Stromal cell of bone marrow (primary cell): ENCODE results near the gene BDKRB1.

Experiments used
- DNase-seq: peaks from one replicate; pipeline ENCODE4 v3.0.0-alpha.2; 2012; ENCODE audit warnings: low read depth

The BDKRB1 gene

DNA sequence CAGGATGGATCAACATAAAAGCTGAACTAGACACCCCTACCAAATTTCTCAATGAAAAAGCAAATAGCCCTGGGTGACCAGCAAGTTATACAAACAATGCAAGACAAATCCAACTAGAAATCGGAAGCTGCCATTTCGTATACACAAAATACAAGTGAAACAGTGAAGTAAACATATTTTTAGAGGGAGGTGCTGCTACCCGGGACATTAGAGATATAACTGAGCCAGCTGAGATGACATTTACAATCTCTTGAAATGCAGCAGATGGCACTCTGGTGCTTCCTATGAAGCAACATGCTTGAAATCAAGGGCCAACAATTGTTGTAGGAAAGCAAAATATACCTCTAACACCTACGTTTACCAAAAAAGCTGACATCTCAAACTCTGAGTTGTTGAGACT, 25.5 kb downstream of the BDKRB1 start:
- DNase-seq, result no peak

DNA sequence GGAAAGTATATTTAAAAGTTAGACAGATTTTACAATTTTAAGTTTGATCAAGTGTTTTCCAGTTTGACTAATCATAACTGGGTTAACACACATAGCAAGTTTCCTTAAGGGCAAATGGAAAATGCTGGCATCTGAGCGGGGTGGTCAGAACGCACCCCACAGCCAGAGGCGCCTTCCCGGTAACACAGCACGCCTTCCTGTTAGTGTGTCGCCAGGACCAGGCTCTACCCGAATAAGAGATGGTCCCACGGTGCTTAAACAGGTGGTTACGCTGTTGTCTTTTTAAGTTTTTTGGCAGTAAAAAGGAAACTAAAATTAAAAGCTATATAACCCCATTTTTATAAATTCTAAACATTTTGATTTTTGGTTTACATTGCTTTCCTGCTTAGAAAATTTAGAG, 28.0 kb downstream of the BDKRB1 start:
- DNase-seq, result no peak

DNA sequence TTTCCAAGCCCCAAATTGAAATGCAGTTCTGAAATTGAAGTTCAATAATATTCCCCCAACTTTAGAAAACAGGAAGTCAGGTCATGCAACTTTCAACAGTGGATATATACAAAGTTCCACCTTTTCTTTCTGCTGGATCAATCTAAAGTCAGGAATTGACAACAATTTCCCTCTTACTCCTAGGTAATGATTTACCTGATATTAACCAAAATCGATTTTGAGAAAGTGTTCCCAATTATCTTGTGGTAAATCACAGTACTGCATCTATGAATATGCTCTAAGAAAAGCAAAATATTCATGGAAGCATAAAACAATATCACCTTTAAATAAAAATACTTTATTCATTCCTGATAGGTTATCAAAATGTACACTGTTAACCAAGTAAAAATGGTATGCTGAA, 28.4 kb downstream of the BDKRB1 start:
- DNase-seq, result no peak

DNA sequence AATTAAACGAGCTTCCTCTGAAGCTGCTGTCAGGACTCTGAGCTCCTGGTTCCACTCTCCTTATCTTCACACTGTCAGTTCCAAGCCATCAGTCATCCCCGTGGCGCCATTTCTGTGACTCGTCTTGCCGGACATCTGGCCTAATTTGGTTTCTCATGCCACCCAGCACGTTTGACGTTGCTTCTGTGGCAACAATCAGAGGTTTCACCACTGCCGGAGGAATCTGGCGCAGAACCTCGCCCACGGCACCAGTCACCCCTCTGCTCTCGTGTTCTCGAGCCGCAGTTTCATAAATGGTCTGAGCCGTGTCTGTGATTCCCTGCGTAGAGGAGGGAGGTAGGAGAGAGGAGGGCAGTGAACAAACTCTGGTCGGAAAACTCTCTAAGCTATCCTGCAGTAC, 29.7 kb downstream of the BDKRB1 start:
- DNase-seq, result no peak

DNA sequence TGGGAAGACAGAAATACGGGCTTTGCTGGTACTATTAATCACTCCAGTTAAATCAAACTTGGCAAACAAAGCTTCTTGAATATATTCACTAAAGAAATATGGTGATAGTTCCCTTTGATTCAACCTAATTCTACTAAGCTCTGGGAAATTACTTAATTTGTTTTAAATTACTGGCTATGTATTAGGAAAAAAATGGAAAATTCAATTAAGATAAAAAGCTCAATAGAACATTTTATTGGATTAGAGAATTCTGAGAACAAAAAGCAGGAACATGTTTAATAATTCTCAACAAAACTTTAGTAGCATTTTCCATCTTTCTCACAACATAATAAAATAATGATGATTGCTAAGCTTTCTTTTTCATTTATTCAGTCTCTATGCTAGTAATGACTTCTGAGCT, 30.2 kb downstream of the BDKRB1 start:
- no peak for DNase-seq

DNA sequence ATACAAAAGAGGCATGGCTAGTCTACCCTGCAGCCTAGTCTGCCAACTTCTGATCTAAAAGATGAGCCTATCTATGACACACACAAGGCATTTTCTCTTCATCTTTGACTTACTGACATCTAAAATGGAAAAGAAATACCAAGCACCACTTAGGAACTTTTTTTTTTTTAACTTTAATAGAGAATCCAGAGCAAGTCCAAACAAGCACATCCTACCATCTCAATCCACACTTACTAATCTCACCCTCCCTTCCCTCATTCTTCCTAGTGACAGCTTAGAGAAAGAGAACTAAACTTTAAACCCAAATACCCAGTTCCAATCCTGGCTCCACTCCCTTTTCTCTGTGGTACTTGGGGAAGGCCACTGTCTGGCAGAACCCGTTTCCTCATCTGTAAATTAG, 31.8 kb downstream of the BDKRB1 start:
- no peak for DNase-seq

DNA sequence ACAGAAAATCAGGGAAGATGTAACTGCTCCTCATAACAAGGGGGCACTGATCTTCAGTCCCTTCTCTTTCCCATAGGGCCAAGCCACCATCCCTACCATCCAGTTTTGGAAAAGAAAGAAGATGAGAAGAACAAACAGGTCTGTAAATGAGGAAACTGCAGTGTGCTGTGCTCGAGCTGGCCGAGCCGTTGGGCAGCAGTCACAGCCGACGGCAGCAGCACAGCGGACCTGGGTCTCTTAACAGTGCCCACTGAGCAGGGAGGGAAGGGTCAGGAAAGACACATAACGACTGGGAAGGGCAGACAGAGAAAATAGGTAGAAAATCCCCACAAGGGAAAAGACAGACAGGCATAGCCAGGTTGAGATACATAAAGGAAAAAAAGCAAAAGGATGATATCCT, 38.2 kb downstream of the BDKRB1 start:
- DNase-seq, result no peak

DNA sequence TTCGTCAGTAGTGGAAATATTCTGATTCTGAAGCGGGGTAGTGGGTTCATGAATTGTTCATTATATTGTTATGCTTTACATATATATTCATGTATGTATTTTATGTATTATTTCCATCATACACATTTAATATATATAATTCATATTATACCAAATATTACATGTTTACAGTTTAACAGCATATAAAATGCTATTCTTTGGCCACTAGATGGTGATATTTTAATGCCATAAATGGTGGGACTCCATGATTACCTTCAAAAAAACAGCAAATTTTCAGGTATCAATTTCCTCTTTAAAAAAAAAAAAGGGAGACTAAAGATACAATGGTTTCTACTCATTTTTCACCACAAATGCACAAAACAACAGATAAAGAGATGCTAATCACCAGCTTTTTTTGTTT, 41.0 kb downstream of the BDKRB1 start:
- no peak for DNase-seq

DNA sequence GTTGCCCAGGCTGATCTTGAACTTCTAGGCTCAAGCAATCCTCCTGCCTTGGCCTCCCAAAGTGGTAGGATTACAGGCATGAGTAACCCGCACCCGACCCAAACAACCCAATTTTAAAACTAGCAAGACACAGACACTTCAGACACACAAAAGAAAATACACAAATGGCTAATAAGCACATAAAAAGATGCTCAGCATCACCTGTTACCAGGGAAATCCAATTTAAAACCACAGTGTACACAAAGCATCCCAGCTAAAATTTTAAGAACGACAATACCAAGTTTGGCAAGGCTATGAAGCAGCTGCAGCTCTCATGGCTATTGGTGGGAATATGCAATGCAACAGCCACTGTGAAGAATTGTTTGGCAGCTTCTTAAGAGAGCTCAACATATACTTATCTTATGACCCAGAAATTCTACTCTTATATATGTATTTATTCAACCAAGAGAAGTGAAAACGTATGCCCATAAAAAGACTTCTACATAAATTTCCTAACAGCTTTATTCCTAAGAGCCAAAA, 42.0 kb downstream of the BDKRB1 start:
- DNase-seq, result no peak

DNA sequence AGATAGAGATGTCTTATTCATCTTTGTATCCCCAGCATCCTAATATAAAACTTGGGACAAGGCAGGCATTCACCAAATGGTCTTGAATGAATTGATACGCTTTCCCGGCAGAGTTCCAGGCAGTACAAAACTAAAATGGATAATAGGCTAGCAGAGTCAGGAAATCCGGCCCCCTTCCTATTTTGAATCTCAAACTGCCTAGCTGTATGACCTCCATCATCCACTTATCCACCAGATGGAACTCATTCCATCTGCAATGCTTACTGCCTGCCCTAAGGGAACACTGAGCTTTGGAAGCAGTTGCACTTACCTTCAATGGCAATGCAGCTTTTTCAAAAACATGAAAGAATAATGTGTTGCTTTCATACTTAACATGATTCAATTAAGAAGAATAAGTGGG, 43.4 kb downstream of the BDKRB1 start:
- DNase-seq, result no peak

DNA sequence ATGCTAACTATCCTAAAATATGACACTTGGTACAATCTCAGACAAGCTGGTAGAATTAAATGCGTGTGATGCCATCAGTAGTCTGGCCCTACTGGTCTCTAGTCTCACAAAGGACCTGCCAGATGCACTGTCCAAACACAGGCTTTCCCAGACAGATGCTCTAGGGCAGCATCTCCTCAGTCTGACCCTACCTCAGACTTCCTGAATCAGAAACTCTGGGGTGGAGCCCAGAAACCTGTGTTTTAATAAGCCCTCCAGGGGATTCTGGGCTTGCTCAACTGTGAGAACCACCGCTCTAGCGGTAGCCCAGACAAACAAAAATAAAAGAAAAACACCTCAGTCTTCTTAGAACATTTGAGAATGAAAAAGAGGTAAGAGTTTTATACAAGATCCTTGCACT, 48.0 kb downstream of the BDKRB1 start:
- no peak for DNase-seq

DNA sequence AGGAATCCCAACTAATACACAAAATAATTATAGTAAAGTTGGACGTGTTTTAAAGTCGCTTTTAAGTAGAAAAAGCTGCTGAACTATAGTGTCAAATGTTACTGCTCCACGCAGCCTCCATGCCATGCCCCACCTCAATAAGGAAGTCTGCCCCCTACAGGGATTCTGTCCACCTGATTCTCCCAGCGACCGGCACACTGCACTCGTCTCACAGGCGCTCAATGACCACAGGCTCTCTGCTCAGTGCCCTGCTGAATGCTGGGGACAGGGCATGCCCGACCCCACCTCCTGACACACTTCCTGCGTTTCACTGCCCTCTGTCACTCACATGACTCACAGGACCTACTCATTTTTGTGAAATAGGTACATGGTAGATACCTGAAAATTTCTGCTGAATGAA, 48.9 kb downstream of the BDKRB1 start:
- DNase-seq, result no peak

DNA sequence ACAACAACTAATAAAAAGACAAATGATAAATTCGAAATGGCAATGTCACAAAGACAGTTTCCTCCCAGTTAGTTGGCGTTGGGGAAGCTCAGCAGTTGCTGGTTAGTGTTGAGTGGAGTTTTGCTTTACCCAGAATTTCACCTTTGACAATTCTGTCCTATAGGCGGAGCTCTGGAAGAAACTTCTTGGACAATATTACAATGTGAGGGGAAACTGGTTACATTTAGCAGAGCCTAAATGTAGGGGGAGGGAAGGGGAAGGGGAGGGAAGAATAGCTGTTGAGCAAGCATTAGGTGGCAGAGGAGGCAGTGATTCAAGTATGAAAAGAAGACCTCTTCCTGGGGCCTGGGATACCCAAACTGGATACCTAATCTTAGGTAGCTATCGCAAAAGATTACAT, 51.4 kb downstream of the BDKRB1 start:
- no peak for DNase-seq

DNA sequence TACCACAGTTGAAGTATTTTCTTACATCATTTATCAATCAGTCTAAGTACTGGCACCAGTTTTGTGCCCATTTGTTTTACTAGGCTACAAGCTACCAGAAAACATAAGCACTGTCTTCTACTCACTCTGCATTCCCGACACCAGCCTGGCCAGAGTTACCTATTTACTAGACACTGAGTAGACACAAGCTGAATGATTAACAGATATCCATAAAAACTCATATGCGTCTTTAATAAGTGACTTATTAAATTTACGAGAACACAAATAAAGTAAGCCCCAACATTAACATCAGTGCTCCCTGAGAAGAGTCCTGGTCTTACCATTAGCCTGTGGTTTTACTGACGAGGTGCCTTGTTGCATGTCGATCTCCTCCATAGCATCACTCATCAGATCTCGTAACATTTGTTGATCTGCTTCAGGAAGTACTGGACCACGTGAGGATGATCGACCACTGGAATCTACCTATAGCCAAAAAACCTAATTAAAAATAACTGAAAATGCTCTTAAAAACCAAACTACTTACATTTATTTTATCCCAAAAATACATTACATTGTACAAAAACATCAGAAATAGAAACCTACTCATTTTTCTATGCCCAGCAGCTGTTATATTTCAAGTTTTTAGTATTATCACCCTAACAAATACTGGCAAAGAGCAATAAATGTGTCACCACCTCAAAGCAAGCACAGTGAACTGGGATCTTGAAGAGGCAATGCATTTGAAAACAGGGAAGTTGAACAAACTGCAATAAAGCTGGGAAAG, 53.3 kb downstream of the BDKRB1 start:
- DNase-seq, result no peak

DNA sequence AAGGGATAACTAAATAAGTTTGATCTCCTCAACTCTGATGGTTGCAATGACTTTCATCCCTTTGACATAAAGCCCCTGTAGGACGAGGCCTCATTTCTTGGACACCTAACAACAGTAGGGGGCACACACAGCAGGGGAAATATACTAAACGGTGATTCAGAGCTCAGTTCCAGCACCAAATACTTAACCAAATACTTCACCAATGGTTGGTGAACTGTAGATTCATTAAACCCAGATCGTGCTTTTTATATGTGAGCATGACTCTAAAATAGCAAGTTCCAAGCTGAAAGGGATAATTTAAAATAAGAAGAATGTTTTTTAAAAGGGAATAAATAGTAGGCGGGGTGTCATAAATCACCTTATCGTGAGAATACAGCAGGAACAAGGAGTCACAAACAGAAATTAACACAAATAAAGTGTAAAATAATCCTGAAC, 53.9 kb downstream of the BDKRB1 start:
- DNase-seq, result no peak

DNA sequence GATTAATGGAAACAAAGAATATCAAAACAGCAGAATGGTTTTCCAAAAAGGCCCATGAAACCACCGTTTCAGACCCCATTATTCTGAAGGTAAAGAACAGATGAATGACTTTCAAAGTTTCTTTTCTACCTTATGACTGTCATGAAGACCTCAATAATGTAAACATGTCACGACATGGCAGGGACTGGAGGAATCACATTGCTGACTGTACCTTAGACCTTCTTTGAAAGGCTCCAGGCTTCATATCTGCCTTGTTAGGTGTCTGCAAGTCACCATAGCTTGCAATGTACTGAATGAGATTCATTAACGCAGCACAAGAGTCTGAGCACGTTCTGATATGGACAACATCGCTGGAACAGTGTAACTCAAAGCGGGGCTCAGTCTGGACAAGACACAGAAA, 54.9 kb downstream of the BDKRB1 start:
- DNase-seq, result no peak
